HG03060 (cell line): ENCODE results near the gene SCYGR2.
"Not testable (repeated sequence)": the region's sequence is repeated elsewhere in the genome, so short reads cannot be mapped to it uniquely, and the experiment has no call there.

Experiments used
- ATAC-seq: cut with Tn5 transposase; IDR thresholded peaks from one replicate; pipeline ENCODE4 v1.9.1; 2021; ENCODE audit warnings: low read depth, moderate number of reproducible peaks; ENCODE audit not compliant: unreplicated experiment

SCYGR2 gene

GRCh38 chr2:227598835-227599503 lies at the start of gene SCYGR2:
TSS of gene SCYGR2 (plus strand) at chr2:227598893. CDS start at chr2:227598893, 0 bp downstream.
- ATAC-seq: not testable (repeated sequence)

GRCh38 chr2:227551836-227552235 lies 46.9 kb upstream of the SCYGR2 start:
- ATAC-seq: no peak

- no peak for ATAC-seq
Measured at GRCh38 chr2:227562581-227562980, 36.1 kb upstream of the SCYGR2 start.

GRCh38 chr2:227565080-227565479 lies 33.6 kb upstream of the SCYGR2 start:
- ATAC-seq: no peak

- ATAC-seq: no peak
Measured at GRCh38 chr2:227566012-227566411, 32.7 kb upstream of the SCYGR2 start.

- no peak for ATAC-seq
Measured at GRCh38 chr2:227568852-227569169, 29.9 kb upstream of the SCYGR2 start.

- no peak for ATAC-seq
Measured at GRCh38 chr2:227570615-227571014, 28.1 kb upstream of the SCYGR2 start.

- ATAC-seq: no peak
Measured at GRCh38 chr2:227576110-227576509, 22.6 kb upstream of the SCYGR2 start.

GRCh38 chr2:227576812-227577211 lies 21.9 kb upstream of the SCYGR2 start:
- no peak for ATAC-seq

GRCh38 chr2:227577555-227577954 lies 21.1 kb upstream of the SCYGR2 start:
- ATAC-seq: no peak

- no peak for ATAC-seq
Measured at GRCh38 chr2:227578642-227579041, 20.1 kb upstream of the SCYGR2 start.

- ATAC-seq: no peak
Measured at GRCh38 chr2:227579791-227580190, 18.9 kb upstream of the SCYGR2 start.

- no peak for ATAC-seq
Measured at GRCh38 chr2:227582369-227582768, 16.3 kb upstream of the SCYGR2 start.

GRCh38 chr2:227592694-227593387 lies 5.9 kb upstream of the SCYGR2 start:
- ATAC-seq: no peak

- ATAC-seq: no peak
Measured at GRCh38 chr2:227595797-227596196, 2.9 kb upstream of the SCYGR2 start.

- no peak for ATAC-seq
Measured at GRCh38 chr2:227597036-227597435, 1.7 kb upstream of the SCYGR2 start.

GRCh38 chr2:227597998-227598397 lies 695 bp upstream of the SCYGR2 start:
- ATAC-seq: no peak

GRCh38 chr2:227602358-227602757 lies 3.7 kb downstream of the SCYGR2 start:
- no peak for ATAC-seq

GRCh38 chr2:227606476-227606875 lies 7.8 kb downstream of the SCYGR2 start:
- ATAC-seq: no peak

- ATAC-seq: no peak
Measured at GRCh38 chr2:227607941-227608340, 9.2 kb downstream of the SCYGR2 start.

- ATAC-seq: peak; percentile 58
Measured at GRCh38 chr2:227608561-227609338, 10.1 kb downstream of the SCYGR2 start.

- ATAC-seq: no peak
Measured at GRCh38 chr2:227610123-227610522, 11.4 kb downstream of the SCYGR2 start.
